ENCODE measurements around the gene COQ10A.
"Not testable (repeated sequence)": the region's sequence is repeated elsewhere in the genome, so short reads cannot be mapped to it uniquely, and the experiment has no call there.

Gene COQ10A

GRCh38 chr12:56244494-56244893 lies 22.2 kb upstream of the COQ10A start:
- DNase-seq: no peak

- no peak for DNase-seq
Observed at GRCh38 chr12:56247923-56248322, 18.8 kb upstream of the COQ10A start.

GRCh38 chr12:56248711-56249110 lies 18.0 kb upstream of the COQ10A start:
- DNase-seq: no peak

- DNase-seq: no peak
Observed at GRCh38 chr12:56252649-56253048, 14.1 kb upstream of the COQ10A start.

- DNase-seq: no peak
Observed at GRCh38 chr12:56253091-56253490, 13.7 kb upstream of the COQ10A start.

- DNase-seq: no peak
Observed at GRCh38 chr12:56255671-56256070, 11.1 kb upstream of the COQ10A start.

GRCh38 chr12:56256326-56256960 lies 10.3 kb upstream of the COQ10A start:
- DNase-seq: no peak

GRCh38 chr12:56257071-56257470 lies 9.7 kb upstream of the COQ10A start:
- DNase-seq: no peak

GRCh38 chr12:56257491-56258067 lies 9.2 kb upstream of the COQ10A start:
- DNase-seq: no peak

GRCh38 chr12:56258068-56258819 lies 8.5 kb upstream of the COQ10A start, which contains the start of gene ANKRD52:
ANKRD52 (minus strand) TSS chr12:56258384; CDS start chr12:56258269, 115 bp downstream.
- peak; percentile 56 for DNase-seq

- DNase-seq: no peak
Observed at GRCh38 chr12:56258820-56259183, 7.9 kb upstream of the COQ10A start.

GRCh38 chr12:56260380-56260779 lies 6.4 kb upstream of the COQ10A start:
- DNase-seq: no peak

- DNase-seq: no peak
Observed at GRCh38 chr12:56260921-56261320, 5.8 kb upstream of the COQ10A start.

- DNase-seq: no peak
Observed at GRCh38 chr12:56261503-56262232, 5.1 kb upstream of the COQ10A start.

- DNase-seq: not testable (repeated sequence)
Observed at GRCh38 chr12:56262955-56263354, 3.8 kb upstream of the COQ10A start.

GRCh38 chr12:56266068-56266692 lies 562 bp upstream of the COQ10A start:
- DNase-seq: not testable (repeated sequence)

GRCh38 chr12:56267443-56268071 lies 815 bp downstream of the COQ10A start:
- no peak for DNase-seq

- peak; percentile 6 for DNase-seq
Observed at GRCh38 chr12:56271031-56271430, 4.3 kb downstream of the COQ10A start.

- DNase-seq: not testable (repeated sequence)
Observed at GRCh38 chr12:56272468-56272867, 5.7 kb downstream of the COQ10A start.

- DNase-seq: no peak
Observed at GRCh38 chr12:56274299-56274698, 7.6 kb downstream of the COQ10A start.

GRCh38 chr12:56278905-56279304 lies 12.2 kb downstream of the COQ10A start:
- DNase-seq: no peak

GRCh38 chr12:56280849-56281248 lies 14.1 kb downstream of the COQ10A start:
- no peak for DNase-seq

- no peak for DNase-seq
Observed at GRCh38 chr12:56282030-56282429, 15.3 kb downstream of the COQ10A start.
